Esophagus (tissue), 2 donors: Measurements from ENCODE around the gene SERGEF. TPM values are rescaled to one million over a fixed set of nuclear protein-coding genes. Genes with fewer than 3 reads are reported as not detected.
"Not testable (repeated sequence)": the region's sequence is repeated elsewhere in the genome, so short reads cannot be mapped to it uniquely, and the experiment has no call there.

ENCODE experiments used
- H3K27ac ChIP-seq, 2 donors: one replicate each; pipeline ENCODE4 v1.5.1; 2013; ENCODE audit warnings: low read depth in 2 of 2, mild to moderate bottlenecking in 2 of 2, inconsistent platforms in 1 of 2, low read length in 1 of 2, moderate library complexity in 1 of 2
- H3K27me3 ChIP-seq, 2 donors: one replicate each; pipeline ENCODE4 v1.6.1; 2013; ENCODE audit warnings: low read length in 2 of 2, control low read depth in 1 of 2, mild to moderate bottlenecking in 1 of 2; ENCODE audit not compliant: insufficient read depth in 2 of 2, control insufficient read depth in 1 of 2
- H3K36me3 ChIP-seq, 2 donors: one replicate each; pipeline ENCODE4 v1.6.1; 2013; ENCODE audit warnings: low read length in 1 of 2; ENCODE audit not compliant: control insufficient read depth in 2 of 2, insufficient read depth in 2 of 2
- H3K4me1 ChIP-seq, 2 donors: one replicate each; pipeline ENCODE4 v1.6.1; 2013; ENCODE audit warnings: low read length in 1 of 2; ENCODE audit not compliant: control insufficient read depth in 2 of 2, insufficient read depth in 2 of 2
- H3K4me3 ChIP-seq, 2 donors: one replicate each; pipeline ENCODE4 v1.5.1; 2013; ENCODE audit warnings: low read length in 2 of 2, mild to moderate bottlenecking in 2 of 2, low read depth in 1 of 2, moderate library complexity in 1 of 2
- H3K9me3 ChIP-seq, 2 donors: one replicate each; pipeline ENCODE4 v1.6.1; 2013; ENCODE audit warnings: mild to moderate bottlenecking in 2 of 2, low read depth in 1 of 2, low read length in 1 of 2, moderate library complexity in 1 of 2; ENCODE audit not compliant: control insufficient read depth in 2 of 2, insufficient read depth in 1 of 2
- WGBS, 2 donors: extraction: QIAGEN DNeasy Blood & Tissue Kit; methylation state at CpG; one replicate each; pipeline ENCODE4 v1.1.7; 2013; 5-methylcytosine and 5-hydroxymethylcytosine counted together
- polyA plus RNA-seq, 2 donors: library from polyadenylated mRNA; stranded (reverse); fragments of 200-250 nt; gene quantifications; one replicate each; pipeline ENCODE4 v1.2.3, GENCODE V29; 2013
- donor health status: healthy with polysubstance abuse.
- donor health status: Bipolar disorder and iron deficiency.

Gene SERGEF
- polyA plus RNA-seq, 2 donors, result 17.2 to 39.3 TPM

GRCh38 chr11:17898782-17899181, 114.1 kb downstream of the SERGEF start:
- Histone ChIP-seq H3K4me1 (no peaks in the 10 kb centered on the region), H3K27ac (no peak overlapping the region), H3K9me3 (no peaks in the 10 kb centered on the region), H3K27me3 (no peaks in the 10 kb centered on the region), H3K36me3 (no peaks in the 10 kb centered on the region), H3K4me3 (no peak overlapping the region)
- WGBS, 2 donors, result 69 to 72% methylated on average over 3 of the region's 3 CpGs

- WGBS, 2 donors, result 80 to 92% methylated on average over 1 of the region's 1 CpG
- H3K9me3 ChIP-seq, result no peaks in the 10 kb centered on the region
- no peaks in the 10 kb centered on the region for H3K4me1 ChIP-seq
- H3K36me3 ChIP-seq, result peaks cover 0 to 2% of the 10 kb centered on the region in 2 donors
- H3K27me3 ChIP-seq, result no peaks in the 10 kb centered on the region
- no peak overlapping the region for H3K27ac ChIP-seq
- no peak overlapping the region for H3K4me3 ChIP-seq
Observed at GRCh38 chr11:17898071-17898470, 114.8 kb downstream of the SERGEF start.

- Histone ChIP-seq H3K9me3 (no peaks in the 10 kb centered on the region), H3K27ac (no peak overlapping the region), H3K4me3 (no peak overlapping the region), H3K27me3 (no peaks in the 10 kb centered on the region), H3K36me3 (peaks cover 0 to 5% of the 10 kb centered on the region in 2 donors), H3K4me1 (no peaks in the 10 kb centered on the region)
- WGBS, 2 donors, result 93 to 94% methylated on average over 1 of the region's 1 CpG
Observed at GRCh38 chr11:17897495-17897894, 115.4 kb downstream of the SERGEF start.

GRCh38 chr11:17896496-17897151, 116.2 kb downstream of the SERGEF start:
- WGBS, 2 donors, result 88 to 97% methylated on average over 5 of the region's 6 CpGs
- H3K9me3 ChIP-seq, H3K27me3 ChIP-seq, H3K36me3 ChIP-seq, H3K4me3 ChIP-seq, H3K27ac ChIP-seq, H3K4me1 ChIP-seq: not testable (repeated sequence)

- H3K27ac ChIP-seq, result no peak overlapping the region
- H3K36me3 ChIP-seq, result peaks cover 0 to 5% of the 10 kb centered on the region in 2 donors
- H3K4me3 ChIP-seq, result no peak overlapping the region
- H3K9me3 ChIP-seq, result no peaks in the 10 kb centered on the region
- H3K27me3 ChIP-seq, result no peaks in the 10 kb centered on the region
- H3K4me1 ChIP-seq, result no peaks in the 10 kb centered on the region
- WGBS, 2 donors, result 61 to 65% methylated on average over 5 of the region's 5 CpGs
Observed at GRCh38 chr11:17894929-17895658, 117.8 kb downstream of the SERGEF start.

- WGBS, 2 donors, result 85 to 91% methylated on average over 5 of the region's 5 CpGs
- Histone ChIP-seq H3K36me3 (peaks cover 0 to 5% of the 10 kb centered on the region in 2 donors), H3K4me3 (no peak overlapping the region), H3K4me1 (no peaks in the 10 kb centered on the region), H3K27ac (no peak overlapping the region), H3K27me3 (no peaks in the 10 kb centered on the region), H3K9me3 (no peaks in the 10 kb centered on the region)
Observed at GRCh38 chr11:17892409-17892808, 120.4 kb downstream of the SERGEF start.

- Histone ChIP-seq H3K4me3 (no peak overlapping the region), H3K9me3 (no peaks in the 10 kb centered on the region), H3K27ac (no peak overlapping the region), H3K4me1 (no peaks in the 10 kb centered on the region), H3K27me3 (no peaks in the 10 kb centered on the region), H3K36me3 (peaks cover 0 to 5% of the 10 kb centered on the region in 2 donors)
- whole genome bisulfite sequencing, 2 donors, result 92 to 96% methylated on average over 5 of the region's 5 CpGs
Observed at GRCh38 chr11:17890325-17890724, 122.5 kb downstream of the SERGEF start.

GRCh38 chr11:17887779-17888178, 125.1 kb downstream of the SERGEF start:
- Histone ChIP-seq H3K27ac (no peak overlapping the region), H3K9me3 (no peaks in the 10 kb centered on the region), H3K36me3 (peaks cover 0 to 3% of the 10 kb centered on the region in 2 donors), H3K4me3 (no peak overlapping the region), H3K27me3 (no peaks in the 10 kb centered on the region), H3K4me1 (no peaks in the 10 kb centered on the region)
- 89 to 90% methylated on average over 11 of the region's 11 CpGs for WGBS, 2 donors

GRCh38 chr11:17883946-17884345, 128.9 kb downstream of the SERGEF start:
- Histone ChIP-seq H3K4me3 (no peak overlapping the region), H3K36me3 (no peaks in the 10 kb centered on the region), H3K4me1 (no peaks in the 10 kb centered on the region), H3K9me3 (no peaks in the 10 kb centered on the region), H3K27ac (no peak overlapping the region), H3K27me3 (no peaks in the 10 kb centered on the region)
- WGBS, 2 donors, result 96% methylated on average over 27 of the region's 27 CpGs

- H3K4me1 ChIP-seq, result no peaks in the 10 kb centered on the region
- no peak overlapping the region for H3K4me3 ChIP-seq
- no peaks in the 10 kb centered on the region for H3K27me3 ChIP-seq
- H3K36me3 ChIP-seq, result no peaks in the 10 kb centered on the region
- 90 to 91% methylated on average over 3 of the region's 3 CpGs for WGBS, 2 donors
- no peaks in the 10 kb centered on the region for H3K9me3 ChIP-seq
- no peak overlapping the region for H3K27ac ChIP-seq
Observed at GRCh38 chr11:17883057-17883456, 129.8 kb downstream of the SERGEF start.
